Smooth muscle cell of the coronary artery (primary cell): ENCODE results near the gene DPY19L3. TPM values are rescaled to one million over a fixed set of nuclear protein-coding genes. Genes with fewer than 3 reads are reported as not detected.

ENCODE experiments used
- total RNA-seq: library from RNA; depleted of rRNA; stranded (reverse); fragments of >200 nt; gene quantifications from 2 replicates; pipeline ENCODE4 v1.2.3, GENCODE V29; 2014; ENCODE audit warnings: low replicate concordance

Gene DPY19L3
- 21.8 and 29.8 TPM in 2 replicates for total RNA-seq

DNA sequence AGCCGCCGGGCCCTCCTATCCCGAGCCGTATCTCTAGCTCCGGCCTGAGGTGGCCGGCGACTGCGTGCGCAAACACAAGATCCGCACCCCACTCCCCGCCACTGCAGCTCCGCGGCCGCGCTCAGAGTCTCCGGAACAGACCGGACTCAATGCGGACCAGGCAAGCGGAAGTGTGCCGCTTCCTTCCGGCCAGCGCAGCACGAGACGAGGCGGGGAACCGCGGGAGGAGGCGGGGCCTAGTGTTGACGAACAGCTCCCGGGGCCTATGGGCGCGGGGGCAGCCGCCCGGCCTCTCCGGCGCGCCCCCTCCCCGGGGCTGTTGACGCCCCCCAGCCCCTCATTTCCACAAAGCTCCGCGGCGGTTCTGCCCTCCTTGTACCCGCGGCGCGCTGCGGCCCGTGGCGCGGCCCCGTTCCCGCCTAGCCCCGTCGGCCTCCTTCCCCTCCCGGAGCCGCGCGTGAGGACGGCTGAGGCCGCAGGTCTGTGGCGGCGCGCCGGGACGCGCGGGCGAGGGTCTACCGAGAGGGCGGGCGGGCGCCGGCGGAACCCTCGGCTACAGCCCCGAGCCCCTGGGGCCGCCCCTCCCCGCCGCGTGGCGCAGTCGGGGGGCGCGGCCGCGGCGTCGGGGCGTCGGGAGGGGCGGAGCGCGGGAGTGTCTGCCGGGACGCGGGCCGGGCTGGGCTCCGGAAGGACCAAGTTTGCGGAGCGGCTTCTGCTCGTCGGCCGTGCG lies at the start of gene DPY19L3:
Gene DPY19L3 (plus strand): TSS at position 340 of the 730 bp plus-strand sequence. CDS start 2,484 bp downstream, outside the sequence.

Other genes starting within 250 kb of the DPY19L3 start
- gene ZNF507, start 60.2 kb upstream of the DPY19L3 start, total RNA-seq: 6.8 and 8.9 TPM in 2 replicates
- gene PDCD5, start 175.4 kb downstream of the DPY19L3 start, total RNA-seq: 119 and 126 TPM in 2 replicates